ENCODE results near the gene CYP21A2. TPM values are rescaled to one million over a fixed set of nuclear protein-coding genes. Genes with fewer than 3 reads are reported as not detected.
"Not testable (repeated sequence)": the region's sequence is repeated elsewhere in the genome, so short reads cannot be mapped to it uniquely, and the experiment has no call there.

CYP21A2 gene
- total RNA-seq, 1 donor, result 0.72 TPM

DNA sequence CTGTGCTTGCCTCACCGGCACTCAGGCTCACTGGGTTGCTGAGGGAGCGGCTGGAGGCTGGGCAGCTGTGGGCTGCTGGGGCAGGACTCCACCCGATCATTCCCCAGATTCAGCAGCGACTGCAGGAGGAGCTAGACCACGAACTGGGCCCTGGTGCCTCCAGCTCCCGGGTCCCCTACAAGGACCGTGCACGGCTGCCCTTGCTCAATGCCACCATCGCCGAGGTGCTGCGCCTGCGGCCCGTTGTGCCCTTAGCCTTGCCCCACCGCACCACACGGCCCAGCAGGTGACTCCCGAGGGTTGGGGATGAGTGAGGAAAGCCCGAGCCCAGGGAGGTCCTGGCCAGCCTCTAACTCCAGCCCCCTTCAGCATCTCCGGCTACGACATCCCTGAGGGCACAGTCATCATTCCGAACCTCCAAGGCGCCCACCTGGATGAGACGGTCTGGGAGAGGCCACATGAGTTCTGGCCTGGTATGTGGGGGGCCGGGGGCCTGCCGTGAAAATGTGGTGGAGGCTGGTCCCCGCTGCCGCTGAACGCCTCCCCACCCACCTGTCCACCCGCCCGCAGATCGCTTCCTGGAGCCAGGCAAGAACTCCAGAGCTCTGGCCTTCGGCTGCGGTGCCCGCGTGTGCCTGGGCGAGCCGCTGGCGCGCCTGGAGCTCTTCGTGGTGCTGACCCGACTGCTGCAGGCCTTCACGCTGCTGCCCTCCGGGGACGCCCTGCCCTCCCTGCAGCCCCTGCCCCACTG is 2.3 kb downstream of the CYP21A2 start:
- not testable (repeated sequence) for H2AFZ ChIP-seq (ENCODE audit: low read length); H3K4me3 ChIP-seq (ENCODE audit: insufficient read depth, low read length); H3K27ac ChIP-seq (ENCODE audit: low read depth, low read length); DNase-seq (ENCODE audit: insufficient read length, low spot score, missing footprints); H3K9me3 ChIP-seq (ENCODE audit: low read depth, low read length); H3K27me3 ChIP-seq (ENCODE audit: insufficient read depth, low read length); H3K36me3 ChIP-seq (ENCODE audit: insufficient read depth, low read length); H3K79me2 ChIP-seq (ENCODE audit: insufficient read depth, low read length); H4K20me1 ChIP-seq (ENCODE audit: insufficient read depth, low read length); H3K4me1 ChIP-seq (ENCODE audit: insufficient read depth, low read length); H3K4me2 ChIP-seq (ENCODE audit: insufficient read depth, low read length)

DNA sequence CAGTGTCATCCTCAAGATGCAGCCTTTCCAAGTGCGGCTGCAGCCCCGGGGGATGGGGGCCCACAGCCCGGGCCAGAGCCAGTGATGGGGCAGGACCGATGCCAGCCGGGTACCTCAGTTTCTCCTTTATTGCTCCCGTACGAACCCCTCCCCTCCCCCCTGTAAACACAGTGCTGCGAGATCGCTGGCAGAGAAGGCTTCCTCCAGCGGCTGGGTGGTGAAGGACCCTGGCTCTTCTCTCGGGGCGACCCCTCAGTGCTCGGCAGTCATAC is 2.8 kb downstream of the CYP21A2 start:
- DNase-seq (ENCODE audit: insufficient read length, low spot score, missing footprints); H3K79me2 ChIP-seq (ENCODE audit: insufficient read depth, low read length); H2AFZ ChIP-seq (ENCODE audit: low read length); H3K4me2 ChIP-seq (ENCODE audit: insufficient read depth, low read length); H3K36me3 ChIP-seq (ENCODE audit: insufficient read depth, low read length); H3K27ac ChIP-seq (ENCODE audit: low read depth, low read length); H3K4me3 ChIP-seq (ENCODE audit: insufficient read depth, low read length); H3K9me3 ChIP-seq (ENCODE audit: low read depth, low read length); H3K27me3 ChIP-seq (ENCODE audit: insufficient read depth, low read length); H3K4me1 ChIP-seq (ENCODE audit: insufficient read depth, low read length); H4K20me1 ChIP-seq (ENCODE audit: insufficient read depth, low read length): not testable (repeated sequence)

- not testable (repeated sequence) for H3K4me2 ChIP-seq (ENCODE audit: insufficient read depth, low read length); H3K27ac ChIP-seq (ENCODE audit: low read depth, low read length); DNase-seq (ENCODE audit: insufficient read length, low spot score, missing footprints); H2AFZ ChIP-seq (ENCODE audit: low read length); H3K79me2 ChIP-seq (ENCODE audit: insufficient read depth, low read length); H4K20me1 ChIP-seq (ENCODE audit: insufficient read depth, low read length); H3K4me3 ChIP-seq (ENCODE audit: insufficient read depth, low read length); H3K9me3 ChIP-seq (ENCODE audit: low read depth, low read length); H3K27me3 ChIP-seq (ENCODE audit: insufficient read depth, low read length); H3K4me1 ChIP-seq (ENCODE audit: insufficient read depth, low read length); H3K36me3 ChIP-seq (ENCODE audit: insufficient read depth, low read length)
Measured at GRCh38 chr6:32041385-32041784, 3.2 kb downstream of the CYP21A2 start.

DNA sequence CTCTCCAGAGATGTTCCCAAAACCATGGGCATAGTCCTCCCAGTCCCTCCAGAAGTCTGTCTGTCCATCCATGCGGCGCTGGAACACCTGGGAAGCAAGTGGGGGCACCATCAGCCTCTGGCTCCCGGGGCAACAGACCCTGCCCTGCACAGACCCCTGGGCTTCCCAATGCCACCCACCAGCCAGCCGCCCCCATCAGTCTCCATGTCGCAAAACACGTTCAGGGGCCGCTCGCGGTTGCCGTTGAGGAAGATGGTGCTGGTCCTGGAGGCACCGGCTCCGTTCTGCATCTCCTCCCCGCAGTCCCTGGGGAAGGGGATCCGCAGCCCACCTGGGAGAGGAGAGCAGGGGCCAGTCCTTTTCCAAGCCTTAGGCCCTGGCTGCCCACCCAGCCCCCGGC is 4.1 kb downstream of the CYP21A2 start:
- not testable (repeated sequence) for DNase-seq (ENCODE audit: insufficient read length, low spot score, missing footprints); H3K27ac ChIP-seq (ENCODE audit: low read depth, low read length); H3K4me1 ChIP-seq (ENCODE audit: insufficient read depth, low read length); H3K9me3 ChIP-seq (ENCODE audit: low read depth, low read length); H3K27me3 ChIP-seq (ENCODE audit: insufficient read depth, low read length); H3K4me2 ChIP-seq (ENCODE audit: insufficient read depth, low read length); H3K79me2 ChIP-seq (ENCODE audit: insufficient read depth, low read length); H3K4me3 ChIP-seq (ENCODE audit: insufficient read depth, low read length); H2AFZ ChIP-seq (ENCODE audit: low read length); H3K36me3 ChIP-seq (ENCODE audit: insufficient read depth, low read length); H4K20me1 ChIP-seq (ENCODE audit: insufficient read depth, low read length)

GRCh38 chr6:32043589-32044380 is 5.6 kb downstream of the CYP21A2 start:
- H3K79me2 ChIP-seq (ENCODE audit: insufficient read depth, low read length); H3K27me3 ChIP-seq (ENCODE audit: insufficient read depth, low read length); H3K9me3 ChIP-seq (ENCODE audit: low read depth, low read length); H4K20me1 ChIP-seq (ENCODE audit: insufficient read depth, low read length); H3K27ac ChIP-seq (ENCODE audit: low read depth, low read length); H2AFZ ChIP-seq (ENCODE audit: low read length); H3K36me3 ChIP-seq (ENCODE audit: insufficient read depth, low read length); H3K4me3 ChIP-seq (ENCODE audit: insufficient read depth, low read length); H3K4me2 ChIP-seq (ENCODE audit: insufficient read depth, low read length): not testable (repeated sequence)
- peak; percentile 53 for DNase-seq (ENCODE audit: insufficient read length, low spot score, missing footprints)
- peaks cover 12% of the 10 kb centered on the region for H3K4me1 ChIP-seq (ENCODE audit: insufficient read depth, low read length)

DNA sequence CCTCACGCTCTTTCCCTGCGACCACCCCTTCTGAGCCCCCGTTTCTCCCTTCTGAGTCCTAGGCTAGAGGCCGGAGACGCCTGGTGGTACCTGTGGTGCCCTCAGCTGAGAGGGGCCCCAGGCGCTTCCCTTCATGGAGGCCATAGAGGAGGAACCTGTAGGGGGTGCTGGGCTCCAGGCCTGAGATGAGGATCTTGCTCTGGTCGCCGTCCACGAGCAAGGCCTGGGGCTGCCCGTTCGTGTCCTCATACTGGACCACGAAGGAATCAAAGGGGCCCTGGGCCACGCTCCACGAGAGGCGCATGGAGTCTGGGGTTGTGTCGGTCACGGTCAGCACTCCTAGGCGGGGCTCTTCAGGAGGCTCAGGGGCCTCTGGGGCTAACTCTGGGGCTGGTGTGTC is 6.7 kb downstream of the CYP21A2 start:
- H3K27me3 ChIP-seq (ENCODE audit: insufficient read depth, low read length); H3K4me2 ChIP-seq (ENCODE audit: insufficient read depth, low read length); H3K36me3 ChIP-seq (ENCODE audit: insufficient read depth, low read length); H3K9me3 ChIP-seq (ENCODE audit: low read depth, low read length); H3K79me2 ChIP-seq (ENCODE audit: insufficient read depth, low read length); H4K20me1 ChIP-seq (ENCODE audit: insufficient read depth, low read length); H3K27ac ChIP-seq (ENCODE audit: low read depth, low read length); H2AFZ ChIP-seq (ENCODE audit: low read length); H3K4me3 ChIP-seq (ENCODE audit: insufficient read depth, low read length); DNase-seq (ENCODE audit: insufficient read length, low spot score, missing footprints): not testable (repeated sequence)
- H3K4me1 ChIP-seq (ENCODE audit: insufficient read depth, low read length), result peaks cover 12% of the 10 kb centered on the region

All from osteoblast (primary cell).